ENCODE data around the gene PLSCR1.

- no peak for TF ChIP-seq CTCF (IDR thresholded peaks at IDR 0.05)
- TF ChIP-seq POLR2A (IDR thresholded peaks at IDR 0.05), result no peak
Observed at GRCh38 chr3:146472611-146473010, 71.8 kb downstream of the PLSCR1 start.
